HG03025 (cell line): ENCODE data around the gene KBTBD12.

Source experiments
- ATAC-seq: cut with Tn5 transposase; IDR thresholded peaks from one replicate; pipeline ENCODE4 v1.9.1; 2021; ENCODE audit warnings: mild to moderate bottlenecking, moderate library complexity; ENCODE audit not compliant: unreplicated experiment, low FRiP score

The KBTBD12 gene

DNA sequence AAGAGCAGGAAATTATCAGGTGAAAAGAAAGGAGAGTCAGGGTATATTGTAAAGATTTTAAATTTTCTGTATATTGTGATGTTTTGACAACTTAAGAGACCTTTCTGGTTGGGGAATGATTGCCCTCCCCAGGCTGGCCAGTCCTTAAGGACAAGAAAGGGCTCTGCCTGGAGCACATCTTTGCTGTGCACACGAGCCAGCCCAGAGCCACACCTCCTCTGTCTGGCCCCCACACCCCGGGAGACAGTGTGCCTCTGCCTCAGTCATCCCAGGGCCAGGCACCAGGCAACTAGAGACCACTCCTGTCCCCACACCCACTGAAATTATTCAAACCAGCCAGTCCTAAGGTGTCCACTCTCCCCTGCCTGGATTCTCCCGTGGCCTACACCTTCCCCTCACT, 67.1 kb downstream of the KBTBD12 start:
- ATAC-seq = no peak

DNA sequence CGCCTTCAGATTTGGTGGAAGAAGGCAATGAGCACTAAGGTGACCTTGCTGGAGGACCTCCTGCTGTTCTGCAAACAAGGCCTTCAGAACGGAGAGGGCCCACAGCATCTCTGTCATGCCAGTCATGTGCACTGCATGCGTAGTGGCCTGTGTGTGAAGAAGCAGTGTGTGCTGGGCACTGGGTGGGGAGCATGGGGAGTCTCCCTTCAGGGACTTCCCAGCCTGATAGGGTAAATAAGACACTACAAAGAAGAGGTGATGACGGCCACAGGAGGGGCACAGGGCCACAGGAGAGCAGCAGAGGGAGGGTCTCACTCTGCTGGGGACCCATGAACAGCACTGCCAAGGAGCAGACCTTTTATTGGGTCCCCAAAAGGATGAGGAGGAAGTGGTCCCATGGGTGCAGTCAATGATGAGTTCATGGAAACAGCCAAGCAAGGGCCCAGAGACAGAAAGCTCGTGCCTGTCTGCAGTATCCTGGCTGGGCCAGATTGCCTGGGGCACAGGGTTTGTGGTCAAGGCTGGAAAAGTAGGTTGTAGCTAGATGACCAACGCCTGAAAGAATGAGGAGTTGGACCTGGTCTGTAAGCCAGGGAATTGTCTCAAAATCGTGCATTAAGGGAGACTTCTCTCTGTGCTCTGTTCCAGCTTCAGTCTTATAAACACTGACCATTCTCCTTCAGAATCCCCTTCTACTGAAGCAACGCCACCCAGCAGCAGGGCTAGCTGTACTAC, 69.4 kb downstream of the KBTBD12 start:
- ATAC-seq = no peak

DNA sequence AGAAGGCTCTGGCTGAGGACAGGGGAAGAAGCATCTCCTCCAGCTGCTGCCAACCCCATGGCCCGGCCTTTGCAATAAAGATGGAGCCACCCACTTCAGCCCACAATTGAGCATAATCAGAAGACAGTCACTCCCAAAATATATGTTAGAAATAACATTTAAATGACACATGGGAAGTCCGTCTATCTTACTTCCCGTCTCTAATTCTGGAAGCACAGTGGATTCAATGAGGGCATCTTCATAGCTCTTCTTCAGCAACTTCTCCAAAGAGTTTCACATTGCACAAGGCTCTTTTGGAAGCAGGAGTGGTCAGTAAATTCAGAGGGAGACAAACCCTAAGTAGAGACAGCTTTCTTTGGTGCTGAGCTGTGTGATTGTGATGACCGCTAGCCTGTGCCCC, 70.2 kb downstream of the KBTBD12 start:
- no peak for ATAC-seq

DNA sequence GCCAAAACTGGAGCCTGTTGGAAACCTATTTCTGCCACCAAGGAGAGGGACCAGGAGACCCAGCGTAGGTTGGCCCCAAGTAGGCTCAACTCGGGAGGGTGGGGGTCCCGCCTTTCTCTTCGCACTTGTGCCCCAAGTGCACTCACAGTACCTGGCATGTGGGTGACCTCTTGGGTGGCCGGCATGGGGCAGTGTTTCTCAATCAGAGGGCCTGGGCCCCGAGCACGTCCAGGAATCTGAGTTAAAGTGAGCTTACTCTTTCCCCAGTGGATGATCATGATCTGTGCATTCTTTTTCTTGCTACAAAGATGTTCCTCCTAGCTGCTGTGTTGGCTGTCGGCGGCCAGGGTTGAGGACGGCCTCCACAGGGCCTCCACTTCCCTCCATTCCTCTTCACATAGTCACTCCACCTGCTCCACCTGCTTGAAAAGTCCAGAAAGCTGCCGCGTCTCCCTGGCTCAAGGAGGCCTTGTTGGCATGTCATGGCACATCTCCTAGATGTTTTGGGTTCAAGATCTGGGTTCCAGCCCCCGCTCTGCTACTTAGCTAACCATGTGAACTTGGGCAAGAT, 70.7 kb downstream of the KBTBD12 start:
- ATAC-seq = no peak

DNA sequence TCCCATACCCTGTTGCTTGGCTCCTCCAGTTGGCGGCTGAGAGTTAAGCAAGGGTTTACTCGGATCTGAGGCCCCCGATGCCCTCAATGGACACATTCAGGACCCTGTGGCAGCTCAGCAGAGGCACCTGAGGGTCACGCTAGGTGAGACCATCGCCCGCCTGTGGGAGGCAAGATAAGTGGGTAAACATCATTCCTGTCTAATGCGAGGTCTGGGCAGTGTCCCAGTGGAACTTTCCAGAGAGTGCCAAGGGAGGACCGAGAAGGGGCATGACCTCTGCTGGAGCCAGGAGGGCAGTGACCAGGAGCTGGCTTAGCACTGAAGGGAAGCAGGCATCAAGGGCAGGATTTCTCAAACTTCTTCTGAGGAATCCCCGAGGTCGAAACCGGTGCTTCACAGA, 71.8 kb downstream of the KBTBD12 start:
- ATAC-seq = no peak

DNA sequence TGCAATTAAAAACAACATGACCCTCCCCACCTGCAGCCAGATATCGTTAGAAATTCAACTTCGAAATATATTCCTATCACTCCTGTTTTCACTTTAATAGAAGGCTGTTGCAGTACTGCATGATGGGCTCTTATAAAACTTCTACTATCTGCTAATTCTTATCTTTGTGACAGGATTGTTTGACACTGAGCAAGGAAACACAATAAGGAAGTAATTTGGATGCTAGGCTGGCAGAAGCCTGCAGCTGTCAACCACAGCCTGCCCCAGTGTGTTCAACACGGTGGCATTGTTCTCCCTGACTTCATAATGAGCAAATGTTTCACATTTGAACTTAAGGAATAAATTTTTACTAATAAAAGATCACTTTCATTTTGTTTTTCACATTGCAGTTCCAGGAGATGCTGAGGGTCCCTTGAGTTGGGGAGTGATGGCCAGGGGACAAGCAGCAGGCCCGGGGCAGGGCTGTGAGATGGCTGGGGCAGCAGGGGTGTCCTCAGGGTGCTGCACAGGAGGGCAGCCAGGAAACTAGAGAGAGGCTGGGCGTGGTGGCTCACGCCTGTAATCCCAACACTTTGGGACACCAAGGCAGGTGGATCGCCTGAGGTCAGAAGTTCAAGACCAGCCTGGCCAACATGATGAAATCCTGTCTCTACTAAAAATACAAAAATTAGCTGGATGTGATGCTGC, 72.4 kb downstream of the KBTBD12 start:
- no peak for ATAC-seq

DNA sequence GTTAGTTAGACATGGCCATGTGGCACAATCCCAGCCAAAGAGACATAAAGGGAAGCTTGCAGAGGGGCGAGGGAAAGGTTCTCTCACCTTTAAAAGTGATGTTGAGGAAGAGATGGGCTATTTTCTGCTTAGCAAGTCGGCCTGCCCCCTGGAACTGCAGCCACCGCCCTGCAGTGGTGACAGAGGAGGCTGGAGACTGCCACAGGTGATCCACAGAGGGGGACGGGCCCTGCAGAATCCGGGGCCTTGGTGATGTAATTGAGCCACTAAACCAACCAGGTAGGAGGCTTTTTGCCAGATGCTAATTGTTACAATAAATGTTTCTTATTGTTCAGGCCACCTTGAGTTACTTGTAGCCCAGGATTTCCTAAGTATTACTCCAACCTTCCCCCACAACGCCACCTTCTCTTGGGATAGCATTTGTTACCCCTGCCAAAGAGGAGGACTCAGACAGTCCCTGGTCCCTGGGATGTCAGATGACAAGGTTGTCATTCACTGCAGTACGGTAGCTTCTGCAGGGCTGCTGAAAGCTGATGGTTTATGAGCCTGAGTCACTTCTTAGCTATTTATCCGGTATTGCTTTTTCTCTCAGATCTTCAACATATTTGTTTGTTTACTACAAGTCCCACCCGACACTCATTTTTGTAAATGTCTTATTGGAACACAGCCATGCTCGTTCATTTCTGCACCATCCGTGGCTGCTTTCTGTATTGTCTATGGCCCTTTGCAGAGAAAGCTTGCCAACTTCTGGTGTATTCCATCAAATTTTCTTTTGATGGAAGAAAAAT, 73.9 kb downstream of the KBTBD12 start:
- no peak for ATAC-seq

DNA sequence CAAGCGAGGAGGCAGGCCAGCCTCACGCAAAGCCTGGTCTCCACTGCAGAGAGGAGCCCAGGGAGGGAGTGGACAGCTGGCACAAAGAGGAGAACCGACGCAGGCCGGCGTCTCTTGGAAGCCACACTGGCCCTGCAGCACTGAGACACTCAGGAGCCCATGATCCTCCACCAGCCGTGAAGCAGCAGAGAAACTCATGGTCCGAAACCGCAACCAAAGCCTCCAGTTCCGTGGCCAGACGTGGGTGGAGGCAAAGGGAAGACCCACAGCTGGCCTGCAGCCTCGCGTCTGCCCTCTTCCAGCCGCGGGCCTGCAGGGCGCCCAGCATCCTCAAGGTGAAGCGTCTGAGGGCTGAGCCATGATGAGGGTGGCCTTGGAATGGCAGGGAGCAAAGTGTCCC, 75.0 kb downstream of the KBTBD12 start:
- no peak for ATAC-seq

DNA sequence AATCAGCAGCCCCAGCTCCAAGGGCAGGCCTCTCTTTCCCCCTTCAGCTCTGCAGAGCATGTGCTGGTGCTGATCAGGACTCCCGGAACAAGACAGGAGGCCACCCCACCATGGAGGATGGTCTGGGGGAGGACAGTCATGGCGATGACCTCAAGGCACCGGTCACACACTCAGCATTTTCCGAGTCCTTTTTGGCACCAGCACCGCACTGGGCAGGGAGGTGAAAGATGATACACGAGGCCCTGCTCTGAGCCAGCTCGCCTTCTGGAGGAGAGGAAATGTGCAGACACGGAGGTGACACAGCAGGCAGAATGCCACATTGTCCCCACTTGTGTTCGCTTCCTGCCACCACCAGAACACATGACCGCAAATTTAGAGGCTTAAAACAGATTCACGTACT, 75.4 kb downstream of the KBTBD12 start:
- no peak for ATAC-seq

DNA sequence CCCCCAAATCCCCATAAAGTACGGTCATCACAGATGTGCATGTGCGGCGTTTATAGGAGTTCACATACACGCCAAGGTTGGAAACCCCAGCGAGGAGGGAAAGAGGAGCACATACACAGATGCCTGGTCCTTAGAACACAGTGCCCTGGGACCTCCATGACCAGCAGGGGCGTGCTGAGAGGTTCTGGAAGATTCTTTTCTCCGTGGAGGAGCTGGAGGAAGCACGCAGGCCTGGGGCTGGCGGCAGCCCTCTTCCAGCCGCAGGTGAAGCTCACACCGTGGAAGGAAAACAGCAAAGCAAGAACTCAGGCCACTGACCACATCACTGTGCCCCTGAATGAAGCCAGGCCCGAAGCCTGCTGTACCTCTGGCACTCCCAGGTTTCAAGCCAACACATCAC, 76.2 kb downstream of the KBTBD12 start:
- no peak for ATAC-seq

DNA sequence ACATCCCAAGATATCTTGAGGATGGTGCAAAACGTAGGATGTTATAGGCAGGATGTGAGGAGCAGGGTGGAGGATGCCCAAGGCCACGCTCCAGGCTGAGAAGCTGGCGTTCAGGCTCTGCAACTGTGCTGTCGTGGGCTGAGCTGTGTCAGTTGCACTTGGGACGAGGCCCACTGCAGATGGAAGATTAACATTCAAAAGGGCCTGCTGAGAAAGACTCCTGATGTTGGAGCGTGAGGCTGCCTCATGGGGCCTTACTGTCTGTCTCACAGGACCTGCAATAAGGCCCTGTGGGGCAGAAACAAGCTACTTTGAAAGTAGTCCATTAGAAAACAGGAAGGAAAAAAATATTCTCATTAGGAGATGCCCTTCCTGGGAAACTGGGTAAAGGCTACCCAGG, 76.6 kb downstream of the KBTBD12 start:
- ATAC-seq = no peak

DNA sequence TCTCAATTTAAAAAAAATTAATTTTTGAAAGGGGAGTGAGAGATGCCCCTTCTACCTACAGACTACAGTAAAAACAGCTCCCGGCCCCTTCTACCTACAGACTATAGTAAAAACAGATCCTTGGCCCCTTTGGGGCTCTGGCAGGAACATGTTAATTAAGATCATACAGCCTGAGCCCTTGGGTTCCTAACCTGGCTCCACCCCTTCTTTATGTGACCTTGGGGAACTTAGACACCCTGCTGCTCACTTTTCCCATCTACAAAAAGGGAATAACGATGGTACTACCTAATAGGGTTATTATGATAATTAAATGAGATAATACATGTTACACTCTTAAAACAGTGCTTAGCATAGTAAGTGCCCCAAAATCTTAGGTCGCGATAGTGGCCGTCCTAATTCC, 77.1 kb downstream of the KBTBD12 start:
- no peak for ATAC-seq

DNA sequence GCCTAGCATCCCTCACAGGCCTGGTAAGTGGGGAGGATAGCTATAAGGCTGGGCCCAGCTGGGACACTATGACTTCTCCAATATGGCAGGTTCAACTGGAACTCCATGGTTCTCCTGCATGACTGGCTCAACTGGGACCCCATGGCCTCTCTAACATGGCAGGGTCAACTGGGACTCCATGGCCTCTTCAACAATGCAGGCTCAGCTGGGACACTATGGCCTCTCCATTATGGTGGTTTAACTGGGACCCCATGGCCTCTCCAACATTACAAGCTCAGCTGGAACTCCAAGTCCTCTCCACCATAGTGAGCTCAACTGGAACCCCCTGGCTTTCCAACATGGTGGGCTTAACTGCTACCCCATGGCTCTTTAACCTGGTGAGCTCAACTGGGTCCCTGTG, 79.0 kb downstream of the KBTBD12 start:
- ATAC-seq = no peak

DNA sequence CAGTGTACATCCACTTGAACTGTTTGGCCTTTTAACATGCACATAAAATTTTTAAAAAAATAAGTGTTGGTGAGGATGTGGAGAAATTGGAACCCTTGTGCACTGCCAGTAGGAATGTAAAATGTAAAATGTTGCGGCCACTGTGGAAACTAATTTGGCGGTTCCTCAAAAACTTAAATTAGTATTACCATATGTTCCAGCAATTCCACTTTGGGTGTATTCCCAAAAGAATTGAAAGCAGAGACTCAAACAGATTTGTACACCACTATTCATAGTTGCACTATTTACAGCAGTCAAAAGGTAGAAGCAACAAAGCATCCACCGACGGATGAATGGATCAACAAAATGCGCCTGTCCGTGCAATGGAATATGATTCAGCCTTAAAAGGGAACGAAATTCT, 82.0 kb downstream of the KBTBD12 start:
- ATAC-seq = no peak

DNA sequence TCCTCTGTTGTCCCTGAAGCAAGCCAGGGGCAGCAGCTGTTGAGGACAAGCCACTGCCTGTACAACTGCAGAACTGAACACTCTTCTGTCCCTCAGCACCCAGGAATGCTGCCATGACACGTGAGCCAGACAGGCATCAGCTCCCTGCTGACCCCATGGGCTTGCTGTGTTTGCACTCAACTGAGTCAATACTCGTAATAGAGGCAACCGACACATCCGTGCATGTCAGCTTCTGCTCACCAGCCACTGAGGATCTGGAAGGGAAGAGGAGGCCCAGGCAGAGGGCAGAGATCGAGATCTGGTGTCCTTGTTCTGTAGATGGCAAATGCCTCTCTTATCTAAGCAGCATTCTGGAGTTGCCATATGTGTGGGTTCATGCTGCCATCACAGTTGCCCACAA, 82.9 kb downstream of the KBTBD12 start:
- ATAC-seq = no peak

DNA sequence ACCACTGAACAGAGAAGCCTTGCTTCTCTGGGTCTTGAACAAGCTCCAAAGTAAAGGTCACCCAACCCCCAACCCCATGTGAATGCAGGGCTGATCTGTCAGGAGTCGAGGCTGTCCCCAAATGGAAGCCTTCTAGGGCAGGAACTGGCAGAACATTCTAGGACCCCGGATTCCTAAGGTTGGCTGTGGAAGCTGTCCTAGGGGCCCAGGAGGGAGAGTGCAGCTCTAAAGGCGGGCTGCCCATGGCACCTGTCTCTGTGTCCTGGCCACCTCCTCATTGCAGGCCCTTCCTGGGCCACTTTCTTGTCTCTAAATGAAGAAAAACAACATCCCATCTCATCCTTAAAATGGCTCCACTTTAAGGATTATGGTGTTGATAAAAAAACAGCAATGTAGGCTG, 83.6 kb downstream of the KBTBD12 start:
- no peak for ATAC-seq

DNA sequence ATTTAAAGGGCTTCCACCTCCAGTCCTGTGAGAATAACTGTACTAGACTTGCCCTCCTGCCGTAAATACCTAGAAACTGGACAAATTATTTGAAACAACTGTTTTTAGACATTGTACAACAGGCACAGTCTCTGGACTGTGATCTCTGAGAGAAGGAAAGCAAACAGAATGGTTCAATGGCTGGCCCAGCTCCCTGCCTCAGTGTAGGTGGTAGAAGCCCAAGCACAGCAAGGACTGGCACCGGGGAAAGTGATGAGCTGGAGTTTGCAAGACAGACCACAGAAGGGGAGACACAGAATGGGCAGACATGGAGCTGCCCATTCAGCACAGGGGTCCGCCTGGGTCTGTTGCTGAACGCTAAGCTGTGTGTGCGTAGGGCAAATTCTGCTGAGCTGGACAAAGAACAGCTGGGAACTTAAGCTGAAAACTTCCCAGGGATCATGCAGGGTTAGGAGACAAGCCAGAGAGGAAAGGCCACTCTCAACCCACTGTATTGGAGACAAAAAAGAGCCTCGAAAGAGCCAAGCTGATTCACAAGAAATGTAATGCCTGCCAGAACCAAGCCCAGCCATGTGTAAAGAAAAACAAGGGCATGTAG, 84.6 kb downstream of the KBTBD12 start:
- ATAC-seq = no peak

DNA sequence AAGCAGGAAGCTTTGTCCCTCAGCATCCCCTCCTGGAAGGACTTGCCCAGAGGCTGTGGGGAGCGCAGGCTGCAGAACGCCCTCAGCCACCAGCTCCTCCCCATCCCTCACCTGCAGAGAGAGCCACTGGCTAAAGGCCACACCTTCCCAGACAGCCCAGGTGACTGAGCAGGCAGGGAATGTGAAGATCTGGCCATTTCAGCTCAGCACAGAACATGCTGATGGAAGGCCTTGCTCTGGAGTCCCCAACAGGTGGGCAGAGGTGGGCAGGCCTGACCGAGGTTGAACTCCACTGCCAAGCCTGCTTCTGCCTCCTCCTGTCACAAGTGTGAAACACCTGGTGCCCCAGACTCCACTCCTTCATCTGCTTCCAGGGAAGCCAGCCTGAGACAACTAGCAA, 86.5 kb downstream of the KBTBD12 start:
- no peak for ATAC-seq

DNA sequence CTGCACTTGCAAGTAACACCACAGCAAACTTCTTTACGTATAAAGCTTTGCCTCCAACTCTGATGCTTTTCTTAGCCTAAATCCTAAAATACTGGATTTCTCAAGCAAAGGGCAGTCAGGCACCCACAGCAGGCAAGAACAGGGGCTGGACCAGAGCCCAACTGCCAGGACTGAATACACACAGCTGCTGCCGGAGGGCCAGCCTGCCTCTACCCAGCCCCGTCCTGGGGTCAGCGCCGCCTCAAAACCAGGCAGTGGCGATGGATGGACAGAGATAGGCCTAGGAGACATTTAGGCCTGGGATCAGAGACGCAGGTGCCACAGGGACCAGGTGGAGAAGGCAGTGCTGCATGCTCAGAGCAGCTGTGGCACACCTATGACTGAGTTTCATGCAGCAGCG, 89.6 kb downstream of the KBTBD12 start:
- no peak for ATAC-seq

DNA sequence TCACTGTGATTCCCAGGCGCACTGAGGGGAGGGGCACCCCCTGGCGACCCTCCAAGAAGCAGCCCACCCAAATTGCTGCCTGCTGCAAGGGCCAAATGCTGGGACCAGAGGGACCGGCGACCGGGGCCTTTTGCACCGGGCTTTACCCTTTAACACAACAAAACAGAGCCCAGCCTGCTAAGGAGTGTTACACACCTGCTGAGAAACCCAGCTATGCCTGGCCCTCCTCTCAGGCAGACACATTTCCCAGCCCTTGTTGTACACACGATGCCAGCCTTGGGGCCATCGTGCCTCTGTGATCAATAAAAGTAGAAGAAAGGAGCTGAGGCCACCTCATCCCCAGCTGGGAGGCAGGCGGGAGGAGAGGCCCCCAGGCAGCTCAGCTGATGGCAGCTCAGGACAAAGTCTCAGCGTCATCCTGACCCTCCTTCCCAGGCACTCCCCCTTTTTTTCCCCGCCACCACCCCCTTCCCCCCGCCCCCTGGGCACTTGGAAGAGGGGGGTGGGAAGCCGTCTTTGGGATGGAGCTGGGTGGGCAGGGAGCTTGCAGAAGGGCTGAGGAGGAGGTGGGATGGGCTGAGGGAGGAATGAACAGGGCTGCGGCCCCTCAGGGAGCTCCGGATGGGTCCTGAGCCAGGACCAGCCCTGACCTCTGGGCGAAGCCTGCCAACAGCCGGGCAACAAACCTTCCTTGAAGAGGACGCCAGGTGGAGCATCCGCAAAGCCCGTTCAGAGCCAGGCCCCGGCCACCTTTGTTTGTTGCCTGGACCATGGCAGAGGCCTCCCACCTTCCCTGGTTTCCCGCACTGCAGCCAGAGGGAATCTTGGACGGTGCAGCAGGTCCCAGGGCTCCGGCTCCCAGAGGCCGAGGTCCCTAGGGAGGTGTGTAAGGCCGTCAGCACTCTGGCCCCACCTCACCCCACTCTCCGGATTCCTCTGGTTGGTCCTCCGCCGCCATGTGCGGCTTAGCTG, 91.3 kb downstream of the KBTBD12 start:
- no peak for ATAC-seq
